Stomach (tissue), 9 donors: ENCODE results near the gene EFCAB9. TPM values are rescaled to one million over a fixed set of nuclear protein-coding genes. Genes with fewer than 3 reads are reported as not detected.
"Not testable (repeated sequence)": the region's sequence is repeated elsewhere in the genome, so short reads cannot be mapped to it uniquely, and the experiment has no call there.

ENCODE experiments used
- DNase-seq, 2 donors: peaks; one replicate each; pipeline versions ENCODE4 v3.0.0 to v3.0.0-alpha.2; 2013 to 2019
- H3K27ac ChIP-seq, 5 donors: fragments of 200-600 bp in 4 of 5; sonication (generic) in 4 of 5; one replicate each; pipeline ENCODE4 v1.5.1; 2013 to 2019; ENCODE audit warnings: mild to moderate bottlenecking in 1 of 5, moderate library complexity in 1 of 5
- H3K27me3 ChIP-seq, 3 donors: fragments of 200-600 bp; sonication (generic); one replicate each; pipeline ENCODE4 v1.5.1; 2017 to 2019; ENCODE audit warnings: mixed run types in 1 of 3
- H3K36me3 ChIP-seq, 4 donors: fragments of 200-600 bp; sonication (generic); 1 replicate in 3 of 4; 2 replicates in 1 of 4; pipeline ENCODE4 v1.5.1; 2016 to 2019
- H3K4me1 ChIP-seq, 4 donors: fragments of 200-600 bp; sonication (generic); one replicate each; pipeline ENCODE4 v1.5.1; 2016 to 2019
- H3K4me3 ChIP-seq, 4 donors: fragments of 200-600 bp; sonication (generic) in 3 of 4; one replicate each; pipeline ENCODE4 v1.5.1; 2016 to 2019; ENCODE audit warnings: mild to moderate bottlenecking in 1 of 4
- H3K9me3 ChIP-seq, 4 donors: fragments of 200-600 bp; sonication (generic); one replicate each; pipeline ENCODE4 v1.5.1; 2016 to 2019
- CTCF ChIP-seq, 7 experiments: fragments of 450-650 bp in 4 of 7; fragments of 200-600 bp in 3 of 7; sonication (generic) in 3 of 7; IDR thresholded peaks; one replicate each; pipeline ENCODE4 v1.5.1; 2016 to 2019; ENCODE audit warnings: antibody characterized with exemption in 7 of 7, control low read depth in 2 of 7, mild to moderate bottlenecking in 1 of 7
- EP300 ChIP-seq: sonication (generic); formaldehyde crosslinking; IDR thresholded peaks from one replicate; pipeline ENCODE4 v1.6.1; 2017; ENCODE audit warnings: antibody characterized with exemption
- POLR2A ChIP-seq, 4 donors: fragments of 450-650 bp; IDR thresholded peaks; one replicate each; pipeline ENCODE4 v1.6.1; 2016; ENCODE audit warnings: antibody characterized with exemption in 4 of 4, control low read depth in 2 of 4, mild to moderate bottlenecking in 1 of 4, moderate library complexity in 1 of 4
- POLR2AphosphoS5 ChIP-seq, 3 donors: sonication (generic); formaldehyde crosslinking; IDR thresholded peaks; one replicate each; pipeline ENCODE4 v1.6.1; 2016; ENCODE audit warnings: antibody characterized with exemption in 3 of 3
- WGBS, 5 donors: extraction: QIAGEN DNeasy Blood & Tissue Kit in 3 of 5; methylation state at CpG; one replicate each; pipeline versions ENCODE4 v1.1.5 to v1.1.7; 2013 to 2018; 5-methylcytosine and 5-hydroxymethylcytosine counted together
- intact Hi-C: fragments of 100-400 bp; cut with DNase I; formaldehyde crosslinking; loops from one replicate; pipeline ENCODE4 v1.15.1; 2023; ENCODE audit warnings: low total_unique reads
- polyA plus RNA-seq, 3 donors: library from polyadenylated mRNA; stranded (reverse); fragments of 200-250 nt; gene quantifications; one replicate each; pipeline ENCODE4 v1.2.3, GENCODE V29; 2013
- total RNA-seq, 5 donors: library from RNA; depleted of rRNA; stranded (reverse); fragments of >200 nt; gene quantifications; one replicate each; pipeline versions ENCODE4 v1.1.0 to v1.2.3, GENCODE V29; 2014 to 2016
- donor health status: healthy with polysubstance abuse.
- donor health status: Bipolar disorder and iron deficiency.
- donor health status: healthy.

The EFCAB9 gene
- total and polyA plus RNA-seq, 8 donors: not detected

- intact Hi-C loops: no loop called here
- Histone ChIP-seq H3K9me3 (no peaks in the 10 kb centered on the region), H3K27ac (no peak overlapping the region), H3K4me3 (no peak overlapping the region), H3K27me3 (no peaks in the 10 kb centered on the region), H3K36me3 (no peaks in the 10 kb centered on the region), H3K4me1 (peaks cover 0 to 4% (median 0%) of the 10 kb centered on the region in 4 donors)
- no peak for DNase-seq
- WGBS, 5 donors: 86 to 94% (median 91%) methylated on average over 6 of the region's 6 CpGs
- TF ChIP-seq CTCF (IDR thresholded peaks at IDR 0.05) (no peak), POLR2AphosphoS5 (IDR thresholded peaks at IDR 0.05) (no peak), EP300 (no peak), POLR2A (IDR thresholded peaks at IDR 0.05) (no peak)
Measured at GRCh38 chr5:172200476-172200875, 6.5 kb downstream of the EFCAB9 start.

- H3K27ac ChIP-seq, H3K27me3 ChIP-seq, DNase-seq, H3K4me3 ChIP-seq, H3K9me3 ChIP-seq, H3K4me1 ChIP-seq, intact Hi-C loops: not testable (repeated sequence)
- 83 to 95% (median 91%) methylated on average over 11 of the region's 11 CpGs for WGBS, 5 donors
- peaks cover 0 to 18% (median 17%) of the 10 kb centered on the region in 4 donors for H3K36me3 ChIP-seq
Measured at GRCh38 chr5:172205984-172206383, 12.0 kb downstream of the EFCAB9 start.

GRCh38 chr5:172207511-172207910 lies 13.5 kb downstream of the EFCAB9 start:
- Histone ChIP-seq H3K27me3 (no peaks in the 10 kb centered on the region), H3K9me3 (no peaks in the 10 kb centered on the region), H3K36me3 (peaks cover 5 to 31% (median 29%) of the 10 kb centered on the region in 4 donors), H3K4me3 (no peak overlapping the region), H3K27ac (no peak overlapping the region), H3K4me1 (no peaks in the 10 kb centered on the region)
- no peak for DNase-seq
- no peak for TF ChIP-seq CTCF (IDR thresholded peaks at IDR 0.05)
- no peak for TF ChIP-seq EP300
- no peak for TF ChIP-seq POLR2AphosphoS5 (IDR thresholded peaks at IDR 0.05)
- TF ChIP-seq POLR2A (IDR thresholded peaks at IDR 0.05): no peak
- 52 to 79% (median 67%) methylated on average over 3 of the region's 3 CpGs for WGBS, 5 donors
- intact Hi-C loops: no loop called here

GRCh38 chr5:172209714-172210113 lies 15.7 kb downstream of the EFCAB9 start:
- intact Hi-C loops: no loop called here
- Histone ChIP-seq H3K36me3 (peaks cover 5 to 49% (median 36%) of the 10 kb centered on the region in 4 donors), H3K27ac (no peak overlapping the region), H3K4me1 (no peaks in the 10 kb centered on the region), H3K9me3 (no peaks in the 10 kb centered on the region), H3K27me3 (no peaks in the 10 kb centered on the region), H3K4me3 (no peak overlapping the region)
- TF ChIP-seq POLR2AphosphoS5 (IDR thresholded peaks at IDR 0.05): no peak
- no peak for TF ChIP-seq CTCF (IDR thresholded peaks at IDR 0.05)
- TF ChIP-seq POLR2A (IDR thresholded peaks at IDR 0.05): no peak
- 91 to 98% (median 94%) methylated on average over 2 of the region's 2 CpGs for WGBS, 5 donors
- no peak for DNase-seq

GRCh38 chr5:172211676-172212075 lies 17.7 kb downstream of the EFCAB9 start:
- H3K27ac ChIP-seq: no peak overlapping the region
- TF ChIP-seq POLR2A (IDR thresholded peaks at IDR 0.05): no peak
- peaks cover 5 to 49% (median 37%) of the 10 kb centered on the region in 4 donors for H3K36me3 ChIP-seq
- no peaks in the 10 kb centered on the region for H3K9me3 ChIP-seq
- intact Hi-C loops: no loop called here
- 95 to 97% (median 96%) methylated on average over 8 of the region's 8 CpGs for WGBS, 5 donors
- H3K27me3 ChIP-seq: no peaks in the 10 kb centered on the region
- no peak overlapping the region for H3K4me3 ChIP-seq
- H3K4me1 ChIP-seq: no peaks in the 10 kb centered on the region
- no peak for DNase-seq
